ENCODE data around the gene CYP24A1. TPM values are rescaled to one million over a fixed set of nuclear protein-coding genes. Genes with fewer than 3 reads are reported as not detected.

CYP24A1 gene
- total RNA-seq, 1 donor from 2014 or later, result 8.7 TPM

DNA sequence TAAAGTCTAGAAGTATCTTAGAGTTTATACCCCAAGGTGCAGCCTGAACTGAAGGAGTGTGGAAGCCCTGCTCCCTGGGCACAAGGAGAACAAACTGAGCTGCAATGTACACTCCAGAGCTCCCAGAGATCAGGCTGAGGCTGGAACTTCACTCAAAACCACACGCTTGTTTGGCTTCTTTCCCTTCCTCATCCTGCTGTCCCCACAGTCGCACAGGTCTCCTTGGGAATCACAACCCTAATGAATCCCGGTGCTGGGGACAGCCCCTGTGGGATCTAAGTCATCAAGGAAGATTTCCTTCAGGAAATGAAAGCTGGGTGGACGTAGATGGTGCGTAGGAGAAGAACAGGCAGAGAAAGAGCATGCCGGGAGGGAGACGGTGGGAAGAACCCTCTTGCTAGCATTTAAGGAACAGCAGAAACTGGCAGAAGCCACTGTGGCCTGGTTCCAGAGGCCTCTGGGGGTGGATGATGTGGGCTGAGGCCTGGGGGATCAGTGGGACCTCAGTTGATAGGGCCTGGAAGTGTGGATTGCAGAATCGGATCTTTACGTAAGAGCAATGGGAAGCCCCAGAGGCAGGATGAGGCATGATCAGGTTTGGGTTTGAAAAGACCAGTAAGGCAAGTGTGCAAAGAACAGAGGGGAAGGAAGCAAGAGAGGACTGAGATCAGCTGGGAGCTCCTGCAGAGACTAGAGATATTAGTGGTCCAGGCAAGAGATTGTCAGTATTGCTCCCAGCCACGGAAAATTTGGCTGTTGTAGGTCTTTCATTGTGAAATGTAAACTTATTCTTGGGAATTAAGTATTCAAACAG, 21.4 kb downstream of the CYP24A1 start:
- H3K27me3 ChIP-seq (ENCODE audit: control insufficient read depth, insufficient read depth, low read length), result no peaks in the 10 kb centered on the region
- FAIRE-seq (no peak), DNase-seq (ENCODE audit: low read depth) (peak; percentile 89)
- H3K4me3 ChIP-seq (ENCODE audit: low read depth, low read length), result no peak overlapping the region
- TF ChIP-seq, protein P1, sequence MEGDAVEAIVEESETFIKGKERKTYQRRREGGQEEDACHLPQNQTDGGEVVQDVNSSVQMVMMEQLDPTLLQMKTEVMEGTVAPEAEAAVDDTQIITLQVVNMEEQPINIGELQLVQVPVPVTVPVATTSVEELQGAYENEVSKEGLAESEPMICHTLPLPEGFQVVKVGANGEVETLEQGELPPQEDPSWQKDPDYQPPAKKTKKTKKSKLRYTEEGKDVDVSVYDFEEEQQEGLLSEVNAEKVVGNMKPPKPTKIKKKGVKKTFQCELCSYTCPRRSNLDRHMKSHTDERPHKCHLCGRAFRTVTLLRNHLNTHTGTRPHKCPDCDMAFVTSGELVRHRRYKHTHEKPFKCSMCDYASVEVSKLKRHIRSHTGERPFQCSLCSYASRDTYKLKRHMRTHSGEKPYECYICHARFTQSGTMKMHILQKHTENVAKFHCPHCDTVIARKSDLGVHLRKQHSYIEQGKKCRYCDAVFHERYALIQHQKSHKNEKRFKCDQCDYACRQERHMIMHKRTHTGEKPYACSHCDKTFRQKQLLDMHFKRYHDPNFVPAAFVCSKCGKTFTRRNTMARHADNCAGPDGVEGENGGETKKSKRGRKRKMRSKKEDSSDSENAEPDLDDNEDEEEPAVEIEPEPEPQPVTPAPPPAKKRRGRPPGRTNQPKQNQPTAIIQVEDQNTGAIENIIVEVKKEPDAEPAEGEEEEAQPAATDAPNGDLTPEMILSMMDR (IDR thresholded peaks at IDR 0.05; ENCODE audit: insufficient read depth, low read length, severe bottlenecking), result no peak
- no peaks in the 10 kb centered on the region for H3K36me3 ChIP-seq (ENCODE audit: control insufficient read depth, insufficient read depth, low read length)

DNA sequence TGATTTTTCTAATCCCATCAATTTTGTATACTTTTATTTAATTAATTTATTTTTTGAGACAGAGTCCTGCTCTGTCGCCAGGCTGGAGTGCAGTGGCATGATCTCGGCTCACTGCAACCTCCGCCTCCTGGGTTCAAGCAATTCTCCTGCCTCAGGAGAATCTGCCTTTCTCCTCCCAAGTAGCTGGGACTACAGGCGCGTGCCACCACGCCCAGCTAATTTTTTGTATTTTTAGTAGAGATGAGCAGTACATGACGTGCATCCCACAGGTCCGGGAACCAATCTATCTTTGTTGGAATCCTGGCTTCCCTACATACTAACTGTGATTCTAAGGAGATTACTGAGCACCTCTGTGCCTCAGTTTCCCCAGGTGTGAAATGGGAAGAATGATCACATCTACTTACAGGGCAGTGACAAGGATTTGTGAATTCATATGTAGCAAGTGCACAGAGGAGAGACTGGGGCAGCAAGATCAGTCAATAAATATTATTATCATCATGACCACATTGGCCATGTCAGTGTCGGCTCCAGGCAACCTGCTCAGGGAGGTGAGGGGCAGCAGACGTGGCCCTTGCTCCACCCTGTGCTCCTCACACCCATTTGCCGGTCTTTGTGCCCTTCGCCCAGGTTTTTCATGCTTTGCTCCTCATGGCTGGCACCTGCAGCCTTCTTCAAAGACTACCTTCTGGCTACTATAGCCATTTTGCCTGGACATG, 22.1 kb downstream of the CYP24A1 start:
- Histone ChIP-seq H3K36me3 (ENCODE audit: control insufficient read depth, insufficient read depth, low read length) (no peaks in the 10 kb centered on the region), H3K4me3 (ENCODE audit: low read depth, low read length) (no peak overlapping the region), H3K27me3 (ENCODE audit: control insufficient read depth, insufficient read depth, low read length) (no peaks in the 10 kb centered on the region)
- FAIRE-seq, result no peak
- no peak for DNase-seq (ENCODE audit: low read depth)
- TF ChIP-seq, protein P1 (IDR thresholded peaks at IDR 0.05; ENCODE audit: insufficient read depth, low read length, severe bottlenecking), result no peak

DNA sequence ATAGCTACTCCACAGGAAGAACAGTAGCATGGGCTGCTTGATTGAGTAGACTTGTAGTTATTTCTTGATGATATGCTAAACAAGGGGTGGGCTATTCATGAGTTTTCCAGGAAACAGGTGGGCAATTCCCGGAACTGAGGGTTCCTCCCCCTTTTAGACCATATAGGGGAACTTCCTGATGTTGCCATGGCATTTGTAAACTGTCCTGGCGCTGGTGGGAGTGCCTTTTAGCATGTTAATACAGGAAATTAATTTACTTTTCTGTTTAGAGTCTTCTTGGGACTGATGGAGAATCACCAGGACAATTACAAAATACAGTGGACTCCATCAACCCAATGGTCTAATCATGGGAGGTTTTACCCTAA, 22.7 kb downstream of the CYP24A1 start:
- no peaks in the 10 kb centered on the region for H3K36me3 ChIP-seq (ENCODE audit: control insufficient read depth, insufficient read depth, low read length)
- FAIRE-seq (no peak), DNase-seq (ENCODE audit: low read depth) (no peak)
- TF ChIP-seq, protein P1 (IDR thresholded peaks at IDR 0.05; ENCODE audit: insufficient read depth, low read length, severe bottlenecking), result no peak
- no peak overlapping the region for H3K4me3 ChIP-seq (ENCODE audit: low read depth, low read length)
- no peaks in the 10 kb centered on the region for H3K27me3 ChIP-seq (ENCODE audit: control insufficient read depth, insufficient read depth, low read length)

DNA sequence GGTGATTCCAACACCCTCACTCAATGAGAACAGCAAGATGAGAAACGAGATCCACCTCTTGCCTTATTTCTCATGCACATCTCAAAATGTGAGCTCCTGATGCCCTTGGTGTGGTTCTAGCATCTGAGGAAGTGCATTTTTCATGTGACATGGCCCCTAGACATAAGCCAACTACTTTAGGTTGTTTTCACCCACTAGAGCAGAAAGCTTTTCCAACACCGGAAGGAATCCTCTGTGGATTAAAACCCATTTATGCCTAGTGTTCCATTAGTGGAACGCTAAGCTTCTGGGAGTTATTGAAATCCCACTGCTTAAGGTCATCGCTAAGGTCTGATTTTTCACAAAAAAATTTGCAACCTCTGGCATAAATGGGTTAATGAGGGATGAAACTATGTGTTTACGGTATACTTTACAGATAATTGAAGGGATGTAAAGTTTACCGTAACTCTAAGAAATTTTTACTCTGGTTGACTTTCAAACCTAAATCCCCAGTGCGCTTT, 24.0 kb downstream of the CYP24A1 start:
- H3K27me3 ChIP-seq (ENCODE audit: control insufficient read depth, insufficient read depth, low read length), result no peaks in the 10 kb centered on the region
- no peaks in the 10 kb centered on the region for H3K36me3 ChIP-seq (ENCODE audit: control insufficient read depth, insufficient read depth, low read length)
- DNase-seq (ENCODE audit: low read depth) (no peak), FAIRE-seq (no peak)
- no peak overlapping the region for H3K4me3 ChIP-seq (ENCODE audit: low read depth, low read length)
- TF ChIP-seq, protein P1 (IDR thresholded peaks at IDR 0.05; ENCODE audit: insufficient read depth, low read length, severe bottlenecking), result no peak

DNA sequence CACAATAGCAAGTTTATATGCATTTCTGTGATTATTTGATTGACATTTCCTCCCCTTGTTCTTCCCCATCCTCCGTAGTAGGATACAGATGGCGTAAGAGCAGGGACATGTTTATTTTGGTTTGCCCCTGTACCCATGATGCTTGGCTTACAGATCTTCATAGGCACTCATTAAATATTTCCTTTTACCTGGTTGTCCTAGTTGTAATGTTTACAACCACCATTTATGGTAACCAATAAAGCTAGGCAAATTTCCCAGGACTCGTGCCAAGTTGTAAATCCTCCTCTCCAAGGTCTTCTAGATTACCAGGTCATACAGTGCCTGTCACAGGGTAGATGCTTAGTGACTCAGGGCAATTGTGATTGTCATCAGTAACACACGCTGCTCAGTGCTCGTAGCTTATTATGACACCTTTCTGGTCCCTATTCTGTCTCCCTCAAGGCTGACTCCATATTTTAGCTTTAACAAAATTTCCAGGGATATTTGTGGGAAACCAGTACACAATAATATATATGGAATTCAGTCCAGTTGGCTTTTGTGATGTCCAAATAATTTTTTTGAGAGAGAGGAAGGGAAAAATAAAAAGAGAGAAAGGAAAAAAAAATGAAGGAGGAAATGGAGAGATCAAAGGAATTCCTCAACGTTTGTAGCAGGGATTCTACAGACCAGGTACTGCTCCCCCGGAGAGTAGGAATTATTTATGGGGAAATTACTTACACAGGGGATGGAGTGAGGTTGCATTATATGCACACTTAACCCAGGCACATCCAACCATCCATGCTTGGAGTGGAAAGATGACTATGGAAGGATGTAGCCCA, 24.6 kb downstream of the CYP24A1 start:
- H3K27me3 ChIP-seq (ENCODE audit: control insufficient read depth, insufficient read depth, low read length), result no peaks in the 10 kb centered on the region
- TF ChIP-seq, protein P1 (IDR thresholded peaks at IDR 0.05; ENCODE audit: insufficient read depth, low read length, severe bottlenecking), result no peak
- no peaks in the 10 kb centered on the region for H3K36me3 ChIP-seq (ENCODE audit: control insufficient read depth, insufficient read depth, low read length)
- H3K4me3 ChIP-seq (ENCODE audit: low read depth, low read length), result no peak overlapping the region
- DNase-seq (ENCODE audit: low read depth) (peak; percentile 65), FAIRE-seq (no peak)
